Measurements from ENCODE around the gene LIPT2.

Gene LIPT2

DNA sequence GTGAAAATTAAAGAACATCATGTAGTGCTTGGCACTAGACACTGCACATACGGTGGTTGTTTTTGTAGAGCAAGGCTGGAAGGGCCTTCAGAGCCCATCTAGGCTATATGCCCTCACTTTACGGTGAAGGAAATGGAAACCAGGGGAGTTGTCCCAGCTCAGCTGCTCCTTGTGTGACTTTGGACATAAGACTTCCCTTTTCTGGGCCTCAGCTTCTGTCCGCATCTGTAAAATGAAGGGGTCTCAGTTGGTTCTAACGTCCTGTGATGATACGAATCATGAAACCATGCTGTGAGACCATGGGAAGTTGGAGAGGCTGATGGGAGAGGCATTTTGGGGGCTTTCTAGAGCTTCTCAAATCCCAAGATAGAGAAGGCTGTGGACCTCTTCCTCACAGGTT is 30.9 kb downstream of the LIPT2 start:
- TF ChIP-seq, protein P1, sequence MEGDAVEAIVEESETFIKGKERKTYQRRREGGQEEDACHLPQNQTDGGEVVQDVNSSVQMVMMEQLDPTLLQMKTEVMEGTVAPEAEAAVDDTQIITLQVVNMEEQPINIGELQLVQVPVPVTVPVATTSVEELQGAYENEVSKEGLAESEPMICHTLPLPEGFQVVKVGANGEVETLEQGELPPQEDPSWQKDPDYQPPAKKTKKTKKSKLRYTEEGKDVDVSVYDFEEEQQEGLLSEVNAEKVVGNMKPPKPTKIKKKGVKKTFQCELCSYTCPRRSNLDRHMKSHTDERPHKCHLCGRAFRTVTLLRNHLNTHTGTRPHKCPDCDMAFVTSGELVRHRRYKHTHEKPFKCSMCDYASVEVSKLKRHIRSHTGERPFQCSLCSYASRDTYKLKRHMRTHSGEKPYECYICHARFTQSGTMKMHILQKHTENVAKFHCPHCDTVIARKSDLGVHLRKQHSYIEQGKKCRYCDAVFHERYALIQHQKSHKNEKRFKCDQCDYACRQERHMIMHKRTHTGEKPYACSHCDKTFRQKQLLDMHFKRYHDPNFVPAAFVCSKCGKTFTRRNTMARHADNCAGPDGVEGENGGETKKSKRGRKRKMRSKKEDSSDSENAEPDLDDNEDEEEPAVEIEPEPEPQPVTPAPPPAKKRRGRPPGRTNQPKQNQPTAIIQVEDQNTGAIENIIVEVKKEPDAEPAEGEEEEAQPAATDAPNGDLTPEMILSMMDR (conservative IDR thresholded peaks at IDR 0.05; ENCODE audit: control insufficient read depth, insufficient read depth, low read depth, low read length), result no peak
- no peak for DNase-seq (ENCODE audit: low read depth)
- H3K4me3 ChIP-seq (ENCODE audit: control insufficient read depth, low read depth, low read length), result no peak overlapping the region

DNA sequence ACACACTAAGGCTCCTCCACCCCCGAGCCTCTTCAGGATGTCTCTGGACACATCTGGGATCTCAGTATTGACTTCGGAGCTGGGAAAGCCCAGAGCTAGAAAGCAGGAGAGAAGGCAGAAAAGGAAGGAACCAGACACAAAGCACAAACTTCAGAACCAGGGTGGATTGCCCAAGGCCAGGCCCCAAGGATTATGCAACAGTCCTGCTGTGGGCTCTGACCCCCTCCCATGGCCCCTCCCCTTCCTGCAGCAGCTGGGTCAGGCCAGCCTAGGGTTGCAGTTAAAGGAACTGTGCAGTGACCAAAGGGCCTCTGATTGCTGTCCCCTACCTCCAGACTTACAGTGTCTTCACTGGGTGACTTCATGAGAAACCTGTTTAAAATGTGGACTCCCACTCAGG is 31.5 kb downstream of the LIPT2 start:
- no peak overlapping the region for H3K4me3 ChIP-seq (ENCODE audit: control insufficient read depth, low read depth, low read length)
- TF ChIP-seq, protein P1 (conservative IDR thresholded peaks at IDR 0.05; ENCODE audit: control insufficient read depth, insufficient read depth, low read depth, low read length), result no peak
- peak; percentile 30 for DNase-seq (ENCODE audit: low read depth)

DNA sequence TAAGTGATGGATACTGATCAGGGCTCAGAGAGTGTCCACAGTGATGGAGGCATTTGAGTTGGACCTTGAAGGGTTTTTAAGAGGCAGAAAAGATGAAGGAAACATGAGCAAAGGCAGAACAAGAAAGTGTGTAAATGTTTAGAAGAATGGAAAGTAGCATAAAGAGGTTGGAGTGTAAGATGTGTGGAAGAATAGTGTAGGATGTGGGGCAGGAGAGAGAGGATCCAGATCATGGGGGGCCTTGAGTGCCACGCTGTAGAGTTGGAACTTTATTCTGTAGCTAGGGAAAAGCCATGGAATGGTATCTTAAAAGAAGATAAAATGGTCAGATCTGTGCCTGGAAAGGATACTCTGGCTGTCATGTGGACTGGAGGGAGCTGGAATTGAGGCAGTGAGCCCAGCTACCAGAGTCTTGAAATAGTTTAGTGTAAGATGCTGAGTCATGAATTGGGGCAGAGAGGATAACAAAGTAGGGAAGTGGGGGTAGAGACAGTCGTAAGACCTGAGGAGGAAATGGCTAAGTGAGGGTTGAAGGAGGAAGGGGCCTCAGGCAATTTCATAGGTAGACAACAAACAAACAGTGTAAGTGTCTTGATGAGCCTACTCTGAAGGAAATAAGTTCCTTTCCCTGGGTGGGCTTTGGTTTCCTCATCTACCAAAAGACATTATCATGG is 32.9 kb downstream of the LIPT2 start:
- no peak overlapping the region for H3K4me3 ChIP-seq (ENCODE audit: control insufficient read depth, low read depth, low read length)
- TF ChIP-seq, protein P1 (conservative IDR thresholded peaks at IDR 0.05; ENCODE audit: control insufficient read depth, insufficient read depth, low read depth, low read length), result no peak
- peak; percentile 60 for DNase-seq (ENCODE audit: low read depth)

DNA sequence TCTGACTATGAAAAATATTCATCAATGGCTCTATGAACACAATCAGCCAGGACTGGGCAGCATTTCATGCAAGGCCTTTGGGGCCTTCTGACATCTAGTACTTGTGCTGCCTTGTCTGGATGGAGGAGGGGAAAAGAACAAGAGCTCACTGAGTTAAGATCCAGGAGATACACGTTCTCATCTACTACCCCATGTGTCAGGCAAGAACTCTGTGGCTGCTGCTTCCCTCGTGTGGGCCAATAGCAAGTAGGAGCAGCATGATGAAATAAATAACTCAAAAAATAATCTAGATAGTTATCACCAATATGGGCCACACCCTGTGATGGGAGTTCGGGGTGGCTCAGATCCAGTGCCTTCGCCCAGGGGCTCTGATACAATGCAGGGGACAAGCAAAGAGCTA is 33.5 kb downstream of the LIPT2 start:
- DNase-seq (ENCODE audit: low read depth), result no peak
- no peak overlapping the region for H3K4me3 ChIP-seq (ENCODE audit: control insufficient read depth, low read depth, low read length)
- TF ChIP-seq, protein P1 (conservative IDR thresholded peaks at IDR 0.05; ENCODE audit: control insufficient read depth, insufficient read depth, low read depth, low read length), result no peak

DNA sequence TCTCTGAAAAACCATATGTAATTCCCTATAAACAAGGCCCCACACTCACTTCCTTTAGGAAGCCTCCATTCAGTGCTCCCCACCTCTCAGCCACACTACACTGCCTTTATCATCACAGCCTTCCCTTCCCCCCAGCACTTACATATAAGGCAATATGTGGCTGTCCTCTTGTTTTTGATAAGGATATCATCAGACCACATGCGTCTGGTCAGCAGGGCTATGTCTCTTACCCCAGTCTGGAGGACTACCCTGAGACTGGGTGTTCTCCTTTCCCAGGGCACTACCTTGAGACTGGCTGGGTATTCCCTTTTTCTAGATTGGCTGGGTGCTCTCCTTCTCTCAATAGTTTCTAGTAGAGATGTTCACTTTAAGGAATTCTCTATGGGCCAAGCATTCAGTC is 33.9 kb downstream of the LIPT2 start:
- H3K4me3 ChIP-seq (ENCODE audit: control insufficient read depth, low read depth, low read length), result no peak overlapping the region
- DNase-seq (ENCODE audit: low read depth), result no peak
- TF ChIP-seq, protein P1 (conservative IDR thresholded peaks at IDR 0.05; ENCODE audit: control insufficient read depth, insufficient read depth, low read depth, low read length), result no peak

DNA sequence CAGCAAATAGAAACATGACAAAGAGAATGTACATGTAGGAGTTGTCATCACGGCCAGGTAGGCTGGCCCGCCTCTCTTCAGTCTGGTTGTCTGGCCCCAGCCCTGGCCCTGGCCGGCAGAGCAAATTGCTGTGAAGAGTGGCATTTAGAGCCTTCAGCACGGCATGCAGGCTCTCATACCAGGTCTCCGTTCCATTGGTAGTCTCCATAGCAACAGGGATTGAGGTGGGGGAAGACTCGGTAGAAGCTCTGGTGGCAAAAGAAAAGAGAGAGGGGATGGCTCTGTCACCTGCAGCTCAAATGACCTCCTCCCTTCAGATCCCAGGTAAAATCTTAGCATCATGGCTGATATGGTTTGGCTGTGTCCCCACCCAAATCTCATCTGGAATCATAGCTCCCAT is 36.2 kb downstream of the LIPT2 start:
- DNase-seq (ENCODE audit: low read depth), result no peak
- TF ChIP-seq, protein P1 (conservative IDR thresholded peaks at IDR 0.05; ENCODE audit: control insufficient read depth, insufficient read depth, low read depth, low read length), result no peak
- no peak overlapping the region for H3K4me3 ChIP-seq (ENCODE audit: control insufficient read depth, low read depth, low read length)
